Measurements from ENCODE around the gene SLC6A18.

DNA sequence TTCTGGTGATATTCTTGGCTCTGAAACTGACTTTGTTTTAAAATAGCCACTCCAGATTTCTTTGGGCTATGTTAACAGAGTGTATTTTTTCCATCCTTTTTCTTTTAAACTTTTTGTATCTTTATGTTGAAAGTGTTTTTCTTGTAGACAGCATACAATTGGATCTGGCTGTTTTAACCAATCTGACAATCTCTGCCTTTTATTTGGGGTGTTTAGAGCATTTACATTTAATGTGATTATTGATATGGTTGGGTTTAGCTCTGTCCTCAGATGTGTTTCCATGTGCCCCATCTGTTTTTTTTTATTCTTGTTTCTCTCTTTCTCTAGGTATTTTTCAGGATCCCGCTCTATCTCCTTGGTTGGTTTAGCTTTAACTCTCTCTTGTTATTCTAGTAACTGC, 10.7 kb downstream of the SLC6A18 start:
- TF ChIP-seq, protein P1, sequence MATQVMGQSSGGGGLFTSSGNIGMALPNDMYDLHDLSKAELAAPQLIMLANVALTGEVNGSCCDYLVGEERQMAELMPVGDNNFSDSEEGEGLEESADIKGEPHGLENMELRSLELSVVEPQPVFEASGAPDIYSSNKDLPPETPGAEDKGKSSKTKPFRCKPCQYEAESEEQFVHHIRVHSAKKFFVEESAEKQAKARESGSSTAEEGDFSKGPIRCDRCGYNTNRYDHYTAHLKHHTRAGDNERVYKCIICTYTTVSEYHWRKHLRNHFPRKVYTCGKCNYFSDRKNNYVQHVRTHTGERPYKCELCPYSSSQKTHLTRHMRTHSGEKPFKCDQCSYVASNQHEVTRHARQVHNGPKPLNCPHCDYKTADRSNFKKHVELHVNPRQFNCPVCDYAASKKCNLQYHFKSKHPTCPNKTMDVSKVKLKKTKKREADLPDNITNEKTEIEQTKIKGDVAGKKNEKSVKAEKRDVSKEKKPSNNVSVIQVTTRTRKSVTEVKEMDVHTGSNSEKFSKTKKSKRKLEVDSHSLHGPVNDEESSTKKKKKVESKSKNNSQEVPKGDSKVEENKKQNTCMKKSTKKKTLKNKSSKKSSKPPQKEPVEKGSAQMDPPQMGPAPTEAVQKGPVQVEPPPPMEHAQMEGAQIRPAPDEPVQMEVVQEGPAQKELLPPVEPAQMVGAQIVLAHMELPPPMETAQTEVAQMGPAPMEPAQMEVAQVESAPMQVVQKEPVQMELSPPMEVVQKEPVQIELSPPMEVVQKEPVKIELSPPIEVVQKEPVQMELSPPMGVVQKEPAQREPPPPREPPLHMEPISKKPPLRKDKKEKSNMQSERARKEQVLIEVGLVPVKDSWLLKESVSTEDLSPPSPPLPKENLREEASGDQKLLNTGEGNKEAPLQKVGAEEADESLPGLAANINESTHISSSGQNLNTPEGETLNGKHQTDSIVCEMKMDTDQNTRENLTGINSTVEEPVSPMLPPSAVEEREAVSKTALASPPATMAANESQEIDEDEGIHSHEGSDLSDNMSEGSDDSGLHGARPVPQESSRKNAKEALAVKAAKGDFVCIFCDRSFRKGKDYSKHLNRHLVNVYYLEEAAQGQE (IDR thresholded peaks at IDR 0.05; ENCODE audit: insufficient read depth in 1 of 2, low read depth in 2 of 2, low read length in 2 of 2) = no peak
- TF ChIP-seq POLR2AphosphoS5 (IDR thresholded peaks at IDR 0.05; ENCODE audit: low read depth, low read length) (no peak), TAF1 (IDR thresholded peaks at IDR 0.05; ENCODE audit: borderline replicate concordance, insufficient read depth, low read length) (no peak), SIN3A (IDR thresholded peaks at IDR 0.05; ENCODE audit: borderline replicate concordance, insufficient read depth, low read length) (no peak), FOXP2 (optimal IDR thresholded peaks at IDR 0.05; ENCODE audit: borderline replicate concordance, extremely low read depth, extremely low read length, insufficient read depth) (no peak)

Data from PFSK-1 (cell line).